NB4 (cell line): ENCODE measurements around the gene ANKFN1.
A peak's percentile ranks its signal among the peaks of the same experiment; 100 is the strongest.

Source experiments
- DNase-seq: peaks from one replicate; pipeline ENCODE4 v3.0.0; 2010; ENCODE audit warnings: low read depth
- H3K4me3 ChIP-seq: one replicate; pipeline ENCODE4 v1.5.1; 2011; ENCODE audit warnings: mild to moderate bottlenecking, low read depth, low read length, moderate library complexity
- MYC ChIP-seq: IDR thresholded peaks from 2 replicates; pipeline ENCODE4 v1.6.1; 2011; ENCODE audit warnings: low read depth, low read length
- POLR2A ChIP-seq: IDR thresholded peaks from 2 replicates; pipeline ENCODE4 v1.6.1; 2011; ENCODE audit warnings: mild to moderate bottlenecking; ENCODE audit not compliant: insufficient read length; ENCODE audit errors: extremely low read depth
- TF ChIP-seq, protein P1 (sequence below): IDR thresholded peaks from 2 replicates; pipeline ENCODE4 v1.6.1; 2011; ENCODE audit warnings: low read depth, low read length
- TF ChIP-seq, protein P2 (sequence below): IDR thresholded peaks from one replicate; pipeline ENCODE4 v1.5.1; 2012; ENCODE audit warnings: low read depth, low read length

ANKFN1 gene

DNA sequence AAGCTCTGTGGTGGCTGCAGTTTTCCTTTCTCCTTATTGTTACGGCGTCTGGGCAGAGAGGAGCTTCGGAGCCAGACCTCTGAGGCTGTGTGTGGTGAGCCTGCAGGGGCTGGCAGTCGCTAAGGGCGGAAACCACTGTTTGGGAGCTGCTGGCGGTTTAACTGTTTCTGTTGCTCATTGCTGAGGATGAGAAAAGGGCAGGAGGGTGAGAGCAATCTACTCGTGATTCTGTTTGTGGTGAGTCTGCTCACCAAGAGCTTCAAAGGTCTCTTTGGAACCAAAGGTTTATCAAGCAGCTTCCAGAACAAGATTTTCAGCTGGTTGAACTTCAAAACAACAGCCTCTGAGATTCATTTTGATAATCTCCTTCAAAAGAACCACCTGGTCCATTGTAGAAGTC lies 143.9 kb downstream of the ANKFN1 start:
- H3K4me3 ChIP-seq, result peak overlapping the region; percentile 25
- DNase-seq, result peak; percentile 96
- TF ChIP-seq, protein P1, sequence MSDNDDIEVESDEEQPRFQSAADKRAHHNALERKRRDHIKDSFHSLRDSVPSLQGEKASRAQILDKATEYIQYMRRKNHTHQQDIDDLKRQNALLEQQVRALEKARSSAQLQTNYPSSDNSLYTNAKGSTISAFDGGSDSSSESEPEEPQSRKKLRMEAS, result peak; percentile 40; the same call in 1 of the 2 replicates
- TF ChIP-seq, protein P2, sequence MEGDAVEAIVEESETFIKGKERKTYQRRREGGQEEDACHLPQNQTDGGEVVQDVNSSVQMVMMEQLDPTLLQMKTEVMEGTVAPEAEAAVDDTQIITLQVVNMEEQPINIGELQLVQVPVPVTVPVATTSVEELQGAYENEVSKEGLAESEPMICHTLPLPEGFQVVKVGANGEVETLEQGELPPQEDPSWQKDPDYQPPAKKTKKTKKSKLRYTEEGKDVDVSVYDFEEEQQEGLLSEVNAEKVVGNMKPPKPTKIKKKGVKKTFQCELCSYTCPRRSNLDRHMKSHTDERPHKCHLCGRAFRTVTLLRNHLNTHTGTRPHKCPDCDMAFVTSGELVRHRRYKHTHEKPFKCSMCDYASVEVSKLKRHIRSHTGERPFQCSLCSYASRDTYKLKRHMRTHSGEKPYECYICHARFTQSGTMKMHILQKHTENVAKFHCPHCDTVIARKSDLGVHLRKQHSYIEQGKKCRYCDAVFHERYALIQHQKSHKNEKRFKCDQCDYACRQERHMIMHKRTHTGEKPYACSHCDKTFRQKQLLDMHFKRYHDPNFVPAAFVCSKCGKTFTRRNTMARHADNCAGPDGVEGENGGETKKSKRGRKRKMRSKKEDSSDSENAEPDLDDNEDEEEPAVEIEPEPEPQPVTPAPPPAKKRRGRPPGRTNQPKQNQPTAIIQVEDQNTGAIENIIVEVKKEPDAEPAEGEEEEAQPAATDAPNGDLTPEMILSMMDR, result no peak
- TF ChIP-seq MYC (peak; percentile 42; the same call in 1 of the 2 replicates), POLR2A (peak; percentile 36)

DNA sequence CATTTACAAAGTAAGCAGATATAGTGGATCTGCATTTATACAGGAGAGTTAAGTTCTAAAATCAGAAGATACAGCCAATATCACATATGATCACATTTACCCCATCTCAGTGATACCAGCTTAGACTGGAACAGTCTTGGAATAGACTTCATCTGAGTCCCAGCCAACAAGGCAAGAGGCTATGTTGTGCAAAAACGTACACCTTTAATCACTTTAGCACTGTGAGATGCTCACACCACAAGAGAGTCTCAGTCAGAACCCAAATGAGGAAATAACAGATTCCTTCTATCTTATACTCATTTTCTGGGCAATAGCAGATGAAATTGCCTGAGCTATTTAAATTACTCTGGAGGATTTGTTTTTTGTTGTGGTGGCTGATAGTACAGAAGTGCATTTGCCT lies 145.6 kb downstream of the ANKFN1 start:
- peak; percentile 45 for DNase-seq
- no peak overlapping the region for H3K4me3 ChIP-seq
- TF ChIP-seq MYC, result no peak
- TF ChIP-seq, protein P1, result no peak
- TF ChIP-seq, protein P2, result no peak
- no peak for TF ChIP-seq POLR2A

DNA sequence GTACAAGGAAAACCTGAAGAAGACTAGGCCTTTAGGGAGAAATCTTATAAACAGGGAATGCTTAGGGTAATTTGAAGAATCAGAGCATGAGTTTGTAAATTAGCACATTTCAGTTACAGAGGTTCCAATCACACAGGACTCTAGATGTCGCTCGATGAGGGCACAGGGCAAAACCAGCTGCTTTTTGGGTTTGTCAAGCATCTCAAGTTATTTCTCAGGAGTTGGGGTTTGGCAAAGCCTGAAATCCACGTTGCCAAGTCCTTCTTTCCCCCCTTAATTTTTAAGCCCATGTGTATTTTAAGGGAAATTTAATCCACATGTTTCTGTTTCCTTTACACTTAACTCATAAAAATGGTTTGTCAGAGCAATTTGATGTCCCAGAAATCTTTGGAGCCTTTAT lies 146.9 kb downstream of the ANKFN1 start:
- no peak overlapping the region for H3K4me3 ChIP-seq
- TF ChIP-seq, protein P2, result no peak
- TF ChIP-seq POLR2A, result no peak
- TF ChIP-seq, protein P1, result no peak
- no peak for TF ChIP-seq MYC
- DNase-seq, result no peak

DNA sequence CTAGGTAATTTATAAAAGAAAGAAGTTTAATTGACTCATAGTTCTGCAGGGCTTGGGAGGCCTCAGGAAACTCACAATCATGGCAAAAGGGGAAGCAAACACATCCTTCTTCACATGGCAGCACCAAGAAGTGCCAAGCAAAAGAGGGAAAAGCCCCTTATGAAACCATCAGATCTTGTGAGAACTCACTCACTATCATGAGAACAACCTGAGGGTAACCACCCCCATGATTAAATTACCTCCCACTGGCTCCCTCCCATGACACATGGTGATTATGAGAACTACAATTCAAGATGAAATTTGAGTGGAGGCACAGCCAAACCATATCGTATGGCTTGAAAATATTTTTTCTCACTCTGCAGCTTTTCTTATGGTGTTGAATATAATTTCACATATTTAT lies 151.7 kb downstream of the ANKFN1 start:
- TF ChIP-seq MYC (no peak), POLR2A (no peak)
- TF ChIP-seq, protein P1, result no peak
- TF ChIP-seq, protein P2, result no peak
- peak; percentile 31 for DNase-seq
- H3K4me3 ChIP-seq, result no peak overlapping the region

DNA sequence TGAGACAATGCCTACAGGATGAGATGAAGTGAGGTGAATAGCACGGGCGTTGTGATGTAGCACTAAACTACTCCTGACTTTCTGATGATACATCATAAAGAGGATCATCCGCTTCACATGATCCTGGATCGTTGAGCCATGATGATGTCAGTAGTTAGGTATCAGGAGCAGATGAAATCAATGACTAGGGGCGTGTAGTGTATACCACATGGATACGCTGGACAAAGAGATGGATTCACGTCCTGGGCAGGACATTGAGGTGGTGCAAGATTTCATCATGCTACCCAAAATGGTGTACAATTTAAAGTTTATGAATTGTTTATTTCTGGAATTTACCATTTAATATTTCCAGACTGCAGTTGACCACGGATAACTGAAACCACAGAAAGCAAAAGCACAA lies 156.6 kb downstream of the ANKFN1 start:
- no peak overlapping the region for H3K4me3 ChIP-seq
- DNase-seq, result no peak
- TF ChIP-seq, protein P2, result no peak
- TF ChIP-seq, protein P1, result no peak
- TF ChIP-seq POLR2A, result no peak
- no peak for TF ChIP-seq MYC

DNA sequence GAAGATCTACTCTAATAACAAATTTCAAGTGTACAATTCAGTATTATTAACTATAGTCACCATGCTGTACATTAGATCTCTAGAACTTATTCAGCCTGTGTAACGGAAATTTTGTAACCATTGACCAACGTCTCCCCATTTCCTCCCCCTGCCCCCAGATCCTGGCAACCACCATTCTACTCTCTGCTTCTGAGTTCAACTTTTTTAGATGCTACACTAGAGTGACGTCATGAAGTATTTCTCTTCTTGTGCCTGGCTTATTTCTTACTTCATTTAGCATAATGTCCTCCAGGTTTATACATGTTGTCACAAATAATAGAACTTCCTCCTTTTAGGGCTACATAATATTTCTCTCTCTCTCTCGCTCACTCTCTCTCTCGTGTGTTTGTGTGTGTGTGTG lies 157.5 kb downstream of the ANKFN1 start:
- peak; percentile 67 for DNase-seq
- no peak for TF ChIP-seq POLR2A
- TF ChIP-seq, protein P1, result no peak
- TF ChIP-seq, protein P2, result no peak
- H3K4me3 ChIP-seq, result no peak overlapping the region
